Upper lobe of left lung (tissue), 6 donors: ENCODE data around the gene STT3B. TPM values are rescaled to one million over a fixed set of nuclear protein-coding genes. Genes with fewer than 3 reads are reported as not detected.

Source experiments
- ATAC-seq, 2 donors: fragments of 200-7000 bp; cut with Tn5 transposase; one replicate each; pipeline ENCODE4 v1.9.1; 2022; ENCODE audit warnings: mild to moderate bottlenecking in 2 of 2, moderate library complexity in 2 of 2; ENCODE audit not compliant: low FRiP score in 2 of 2
- DNase-seq, 2 donors: peaks; one replicate each; pipeline ENCODE4 v3.0.0-alpha.2; 2019 to 2020
- H3K27ac ChIP-seq, 4 donors: fragments of 200-600 bp; sonication (generic); one replicate each; pipeline ENCODE4 v1.5.1; 2016 to 2019
- H3K27me3 ChIP-seq, 4 donors: fragments of 200-600 bp; sonication (generic); one replicate each; pipeline ENCODE4 v1.5.1; 2017 to 2019
- H3K36me3 ChIP-seq, 4 donors: fragments of 200-600 bp; sonication (generic); one replicate each; pipeline ENCODE4 v1.5.1; 2016 to 2019
- H3K4me1 ChIP-seq, 4 donors: fragments of 200-600 bp; sonication (generic); one replicate each; pipeline ENCODE4 v1.5.1; 2018 to 2019
- H3K4me3 ChIP-seq, 4 donors: fragments of 200-600 bp; sonication (generic); one replicate each; pipeline ENCODE4 v1.5.1; 2017 to 2019; ENCODE audit warnings: mild to moderate bottlenecking in 2 of 4, moderate library complexity in 1 of 4
- H3K9me3 ChIP-seq, 4 donors: fragments of 200-600 bp; sonication (generic); one replicate each; pipeline ENCODE4 v1.5.1; 2018 to 2019
- EP300 ChIP-seq, 4 donors: sonication (generic); formaldehyde crosslinking; IDR thresholded peaks; one replicate each; pipeline ENCODE4 v1.5.1; 2017; ENCODE audit warnings: antibody characterized with exemption in 4 of 4, control low read depth in 2 of 4
- POLR2A ChIP-seq, 4 donors: fragments of 450-650 bp; IDR thresholded peaks; one replicate each; pipeline ENCODE4 v1.5.1; 2016 to 2017; ENCODE audit warnings: antibody characterized with exemption in 4 of 4, mild to moderate bottlenecking in 2 of 4
- POLR2AphosphoS5 ChIP-seq, 2 donors: sonication (generic); formaldehyde crosslinking; IDR thresholded peaks; one replicate each; pipeline ENCODE4 v1.5.1; 2017; ENCODE audit warnings: antibody characterized with exemption in 2 of 2
- WGBS, 2 donors: methylation state at CpG; one replicate each; pipeline ENCODE4 v1.1.5; 2017 to 2018; 5-methylcytosine and 5-hydroxymethylcytosine counted together
- total RNA-seq, 6 donors: library from RNA; depleted of rRNA in 4 of 6; stranded (reverse); fragments of >200 nt in 4 of 6; gene quantifications; one replicate each; pipeline versions ENCODE4 v1.1.0 to v1.2.1, GENCODE V29; 2016 to 2021
- TF ChIP-seq, protein P1 (sequence below), 6 experiments: fragments of 450-650 bp in 4 of 6; fragments of 200-600 bp in 2 of 6; sonication (generic) in 2 of 6; IDR thresholded peaks; one replicate each; pipeline ENCODE4 v1.5.1; 2016 to 2019; ENCODE audit warnings: antibody characterized with exemption in 6 of 6
- donor health status: DM: no; HTN: no; CAD: no; lungs with moderate emphysema.
- donor health status: DM: no; HTN: yes; CAD: no; lungs with severe emphysema.

The STT3B gene
- total RNA-seq, 6 donors from 2014 or later = 42.9 to 137 (median 88.8) TPM

GRCh38 chr3:31515486-31516284 lies 17.0 kb upstream of the STT3B start:
- no peaks in the 10 kb centered on the region for H3K36me3 ChIP-seq
- ATAC-seq = no peak
- no peaks in the 10 kb centered on the region for H3K4me1 ChIP-seq
- H3K4me3 ChIP-seq = no peak overlapping the region
- WGBS, 2 donors = 96 to 97% methylated on average over 2 of the region's 2 CpGs
- no peak overlapping the region for H3K27ac ChIP-seq
- TF ChIP-seq, protein P1, sequence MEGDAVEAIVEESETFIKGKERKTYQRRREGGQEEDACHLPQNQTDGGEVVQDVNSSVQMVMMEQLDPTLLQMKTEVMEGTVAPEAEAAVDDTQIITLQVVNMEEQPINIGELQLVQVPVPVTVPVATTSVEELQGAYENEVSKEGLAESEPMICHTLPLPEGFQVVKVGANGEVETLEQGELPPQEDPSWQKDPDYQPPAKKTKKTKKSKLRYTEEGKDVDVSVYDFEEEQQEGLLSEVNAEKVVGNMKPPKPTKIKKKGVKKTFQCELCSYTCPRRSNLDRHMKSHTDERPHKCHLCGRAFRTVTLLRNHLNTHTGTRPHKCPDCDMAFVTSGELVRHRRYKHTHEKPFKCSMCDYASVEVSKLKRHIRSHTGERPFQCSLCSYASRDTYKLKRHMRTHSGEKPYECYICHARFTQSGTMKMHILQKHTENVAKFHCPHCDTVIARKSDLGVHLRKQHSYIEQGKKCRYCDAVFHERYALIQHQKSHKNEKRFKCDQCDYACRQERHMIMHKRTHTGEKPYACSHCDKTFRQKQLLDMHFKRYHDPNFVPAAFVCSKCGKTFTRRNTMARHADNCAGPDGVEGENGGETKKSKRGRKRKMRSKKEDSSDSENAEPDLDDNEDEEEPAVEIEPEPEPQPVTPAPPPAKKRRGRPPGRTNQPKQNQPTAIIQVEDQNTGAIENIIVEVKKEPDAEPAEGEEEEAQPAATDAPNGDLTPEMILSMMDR (IDR thresholded peaks at IDR 0.05) = no peak
- TF ChIP-seq POLR2AphosphoS5 (IDR thresholded peaks at IDR 0.05) = no peak
- TF ChIP-seq POLR2A (IDR thresholded peaks at IDR 0.05) = no peak
- TF ChIP-seq EP300 (IDR thresholded peaks at IDR 0.05) = no peak
- H3K9me3 ChIP-seq = no peaks in the 10 kb centered on the region
- H3K27me3 ChIP-seq = no peaks in the 10 kb centered on the region
- no peak for DNase-seq

DNA sequence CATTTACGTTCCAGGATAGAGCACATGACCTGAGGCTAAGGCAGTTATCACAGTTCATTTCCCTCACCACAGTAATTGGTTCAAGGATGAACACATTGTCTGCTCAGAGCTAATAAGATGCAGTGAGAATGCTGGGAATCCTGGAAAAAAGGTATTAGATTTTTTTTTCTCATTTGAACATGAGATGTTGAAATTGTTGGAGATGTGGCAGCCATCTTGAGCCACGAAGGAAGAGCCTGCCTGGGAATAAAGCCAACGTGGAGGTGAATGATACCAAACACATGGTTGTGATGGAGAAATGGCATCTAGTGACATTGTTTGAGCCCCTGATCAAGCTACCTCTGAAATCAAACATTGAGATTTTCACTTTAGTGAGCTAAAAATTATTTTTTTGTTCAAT lies 16.0 kb upstream of the STT3B start:
- WGBS, 2 donors = 80 to 93% methylated on average over 3 of the region's 3 CpGs
- Histone ChIP-seq H3K9me3 (no peaks in the 10 kb centered on the region), H3K4me1 (peaks cover 0 to under 1% (median 0%) of the 10 kb centered on the region in 4 donors), H3K27ac (no peak overlapping the region), H3K27me3 (no peaks in the 10 kb centered on the region), H3K36me3 (no peaks in the 10 kb centered on the region), H3K4me3 (no peak overlapping the region)
- DNase-seq (no peak), ATAC-seq (no peak)
- TF ChIP-seq EP300 (IDR thresholded peaks at IDR 0.05) (no peak), POLR2AphosphoS5 (IDR thresholded peaks at IDR 0.05) (no peak), POLR2A (IDR thresholded peaks at IDR 0.05) (no peak)
- TF ChIP-seq, protein P1 (IDR thresholded peaks at IDR 0.05) = no peak

- WGBS, 2 donors = 97 to 100% methylated on average over 2 of the region's 2 CpGs
- Histone ChIP-seq H3K9me3 (no peaks in the 10 kb centered on the region), H3K27me3 (no peaks in the 10 kb centered on the region), H3K4me1 (peaks cover 0 to 3% (median 0%) of the 10 kb centered on the region in 4 donors), H3K27ac (no peak overlapping the region), H3K4me3 (no peak overlapping the region), H3K36me3 (no peaks in the 10 kb centered on the region)
- ATAC-seq = no peak
- TF ChIP-seq POLR2AphosphoS5 (IDR thresholded peaks at IDR 0.05) (no peak), EP300 (IDR thresholded peaks at IDR 0.05) (no peak), POLR2A (IDR thresholded peaks at IDR 0.05) (no peak)
- TF ChIP-seq, protein P1 (IDR thresholded peaks at IDR 0.05) = no peak
- no peak for DNase-seq
Observed at GRCh38 chr3:31521468-31521867, 11.3 kb upstream of the STT3B start.

- WGBS, 2 donors = 25 to 41% methylated on average over 1 of the region's 1 CpG
- ATAC-seq (peak; percentile 62 to 85), DNase-seq (peak in 1 of 2 donors; percentile 36)
- Histone ChIP-seq H3K27ac (peak overlapping the region in 1 of 4 donors; percentile 54), H3K36me3 (no peaks in the 10 kb centered on the region), H3K9me3 (no peaks in the 10 kb centered on the region), H3K4me1 (peaks cover 0 to 3% (median 0%) of the 10 kb centered on the region in 4 donors), H3K4me3 (no peak overlapping the region), H3K27me3 (no peaks in the 10 kb centered on the region)
- TF ChIP-seq POLR2AphosphoS5 (IDR thresholded peaks at IDR 0.05) (no peak), POLR2A (IDR thresholded peaks at IDR 0.05) (no peak), EP300 (IDR thresholded peaks at IDR 0.05) (no peak)
- TF ChIP-seq, protein P1 (IDR thresholded peaks at IDR 0.05) = no peak
Observed at GRCh38 chr3:31522152-31522551, 10.6 kb upstream of the STT3B start.

DNA sequence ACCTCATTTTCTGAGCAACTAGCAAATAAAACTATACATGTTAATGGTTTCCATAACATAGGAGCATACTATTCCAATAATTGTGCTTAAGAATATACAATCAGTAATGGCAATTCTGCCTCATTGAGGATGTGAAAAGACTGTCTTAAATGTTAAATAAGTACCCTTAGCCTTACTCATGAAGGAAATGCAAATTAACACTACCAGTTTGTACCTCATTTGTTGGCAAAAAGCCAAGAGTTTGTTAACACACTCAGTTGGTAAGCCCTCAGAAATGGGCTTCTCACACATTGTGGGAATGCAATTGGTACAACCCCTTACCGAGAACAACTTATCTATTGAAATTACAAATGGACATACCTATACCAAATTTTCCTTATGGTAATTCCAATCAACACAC lies 9.2 kb upstream of the STT3B start:
- Histone ChIP-seq H3K4me3 (no peak overlapping the region), H3K27ac (no peak overlapping the region), H3K9me3 (no peaks in the 10 kb centered on the region), H3K27me3 (no peaks in the 10 kb centered on the region), H3K36me3 (no peaks in the 10 kb centered on the region), H3K4me1 (peaks cover 0 to 3% (median 0%) of the 10 kb centered on the region in 4 donors)
- TF ChIP-seq EP300 (IDR thresholded peaks at IDR 0.05) (no peak), POLR2AphosphoS5 (IDR thresholded peaks at IDR 0.05) (no peak), POLR2A (IDR thresholded peaks at IDR 0.05) (no peak)
- TF ChIP-seq, protein P1 (IDR thresholded peaks at IDR 0.05) = no peak
- no peak for ATAC-seq
- no peak for DNase-seq
- 100% methylated on average over 1 of the region's 1 CpG for WGBS, 2 donors
